ENCODE results near the gene MOB3C.

The MOB3C gene

GRCh38 chr1:46637444-46638083 lies 21.0 kb upstream of the MOB3C start:
- no peak for DNase-seq

- DNase-seq, result no peak
Observed at GRCh38 chr1:46635205-46635604, 18.6 kb upstream of the MOB3C start.

GRCh38 chr1:46630719-46631118 lies 14.1 kb upstream of the MOB3C start:
- no peak for DNase-seq

- no peak for DNase-seq
Observed at GRCh38 chr1:46623743-46624644, 7.4 kb upstream of the MOB3C start.

GRCh38 chr1:46622344-46622743 lies 5.7 kb upstream of the MOB3C start:
- DNase-seq, result no peak

GRCh38 chr1:46621930-46622329 lies 5.3 kb upstream of the MOB3C start:
- no peak for DNase-seq

- no peak for DNase-seq
Observed at GRCh38 chr1:46619656-46620258, 3.1 kb upstream of the MOB3C start.

GRCh38 chr1:46618754-46619415 lies 2.3 kb upstream of the MOB3C start:
- no peak for DNase-seq

- DNase-seq, result no peak
Observed at GRCh38 chr1:46617833-46618232, 1.2 kb upstream of the MOB3C start.

GRCh38 chr1:46617108-46617800 lies 643 bp upstream of the MOB3C start:
- no peak for DNase-seq

GRCh38 chr1:46615735-46616134 lies 876 bp downstream of the MOB3C start:
- DNase-seq, result no peak

- no peak for DNase-seq
Observed at GRCh38 chr1:46615088-46615487, 1.5 kb downstream of the MOB3C start.

- no peak for DNase-seq
Observed at GRCh38 chr1:46614604-46614984, 2.0 kb downstream of the MOB3C start.

GRCh38 chr1:46613661-46614603 lies 2.7 kb downstream of the MOB3C start:
- peak; percentile 37 to 58 for DNase-seq

- DNase-seq, result no peak
Observed at GRCh38 chr1:46612937-46613660, 3.5 kb downstream of the MOB3C start.

GRCh38 chr1:46611691-46612221 lies 4.9 kb downstream of the MOB3C start:
- DNase-seq, result no peak

GRCh38 chr1:46607345-46608130 lies 9.1 kb downstream of the MOB3C start:
- no peak for DNase-seq

- DNase-seq, result no peak
Observed at GRCh38 chr1:46606255-46606965, 10.2 kb downstream of the MOB3C start.

- peak in 1 of 2 donors; percentile 37 for DNase-seq
Observed at GRCh38 chr1:46605232-46605631, 11.4 kb downstream of the MOB3C start.
